Liver (tissue), 9 donors: Measurements from ENCODE around the gene GALK2. TPM values are rescaled to one million over a fixed set of nuclear protein-coding genes. Genes with fewer than 3 reads are reported as not detected.

Experiments used
- DNase-seq: peaks from one replicate; pipeline ENCODE4 v3.0.0-alpha.2; 2017; ENCODE audit warnings: low spot score
- H3K27ac ChIP-seq, 2 donors: one replicate each; pipeline ENCODE4 v1.7.0; 2013; ENCODE audit warnings: inconsistent platforms in 2 of 2, low read length in 2 of 2, control low read depth in 1 of 2, low read depth in 1 of 2, mild to moderate bottlenecking in 1 of 2
- H3K27me3 ChIP-seq, 4 donors: one replicate each; pipeline versions ENCODE4 v1.6.1 to v1.7.0; 2013; ENCODE audit warnings: low read length in 3 of 4, inconsistent platforms in 1 of 4, mild to moderate bottlenecking in 1 of 4, moderate library complexity in 1 of 4; ENCODE audit not compliant: control insufficient read depth in 4 of 4, insufficient read depth in 4 of 4
- H3K36me3 ChIP-seq, 4 donors: one replicate each; pipeline versions ENCODE4 v1.6.1 to v1.7.0; 2013; ENCODE audit warnings: low read length in 3 of 4, mild to moderate bottlenecking in 3 of 4, low read depth in 1 of 4, moderate library complexity in 1 of 4; ENCODE audit not compliant: control insufficient read depth in 4 of 4, insufficient read depth in 3 of 4
- H3K4me1 ChIP-seq, 4 donors: one replicate each; pipeline versions ENCODE4 v1.6.1 to v1.7.0; 2013; ENCODE audit warnings: low read length in 3 of 4, mild to moderate bottlenecking in 3 of 4, moderate library complexity in 1 of 4; ENCODE audit not compliant: control insufficient read depth in 4 of 4, insufficient read depth in 4 of 4
- H3K4me3 ChIP-seq, 3 donors: one replicate each; pipeline versions ENCODE4 v1.6.1 to v1.7.0; 2013; ENCODE audit warnings: low read length in 3 of 3, control low read depth in 1 of 3, low read depth in 1 of 3, mild to moderate bottlenecking in 1 of 3
- H3K9ac ChIP-seq, 2 donors: one replicate each; pipeline ENCODE4 v1.7.0; 2013; ENCODE audit warnings: low read length in 2 of 2, mild to moderate bottlenecking in 2 of 2, moderate library complexity in 2 of 2, control low read depth in 1 of 2, low read depth in 1 of 2
- H3K9me3 ChIP-seq, 4 donors: one replicate each; pipeline versions ENCODE4 v1.6.1 to v1.7.0; 2013; ENCODE audit warnings: low read length in 3 of 4; ENCODE audit not compliant: control insufficient read depth in 4 of 4
- ATF3 ChIP-seq: IDR thresholded peaks from 2 replicates; pipeline ENCODE4 v1.6.1; 2016; ENCODE audit warnings: antibody characterized with exemption
- CTCF ChIP-seq: fragments of 150-350 bp; IDR thresholded peaks from 2 replicates; pipeline ENCODE4 v1.5.1; 2017; ENCODE audit warnings: improper control_type of control experiment, low read depth, low read length; ENCODE audit not compliant: missing input control
- FOXA1 ChIP-seq: IDR thresholded peaks from 2 replicates; pipeline ENCODE4 v1.6.1; 2016; ENCODE audit warnings: antibody characterized with exemption
- FOXA2 ChIP-seq: IDR thresholded peaks from 2 replicates; pipeline ENCODE4 v1.6.1; 2016; ENCODE audit warnings: antibody characterized with exemption
- GABPA ChIP-seq, 2 donors: IDR thresholded peaks in 1 of 2; conservative IDR thresholded peaks in 1 of 2; 2 replicates each; pipeline ENCODE4 v1.6.1; 2016; ENCODE audit warnings: antibody characterized with exemption in 2 of 2, mild to moderate bottlenecking in 1 of 2, moderate library complexity in 1 of 2
- HNF4A ChIP-seq, 2 donors: conservative IDR thresholded peaks; 2 replicates each; pipeline ENCODE4 v1.6.1; 2016; ENCODE audit warnings: antibody characterized with exemption in 2 of 2, mild to moderate bottlenecking in 2 of 2
- HNF4G ChIP-seq: IDR thresholded peaks from 2 replicates; pipeline ENCODE4 v1.6.1; 2016; ENCODE audit warnings: antibody characterized with exemption
- JUND ChIP-seq, 2 donors: IDR thresholded peaks; 2 replicates each; pipeline ENCODE4 v1.6.1; 2016; ENCODE audit warnings: antibody characterized with exemption in 2 of 2
- NR2F2 ChIP-seq: IDR thresholded peaks from 2 replicates; pipeline ENCODE4 v1.6.1; 2016; ENCODE audit warnings: antibody characterized with exemption
- REST ChIP-seq: IDR thresholded peaks from 2 replicates; pipeline ENCODE4 v1.6.1; 2016; ENCODE audit warnings: antibody characterized with exemption, mild to moderate bottlenecking
- SP1 ChIP-seq: IDR thresholded peaks from 2 replicates; pipeline ENCODE4 v1.6.1; 2018; ENCODE audit warnings: antibody characterized with exemption, mild to moderate bottlenecking
- TAF1 ChIP-seq: conservative IDR thresholded peaks from 2 replicates; pipeline ENCODE4 v1.6.1; 2016; ENCODE audit warnings: antibody characterized with exemption, mild to moderate bottlenecking
- YY1 ChIP-seq: IDR thresholded peaks from 2 replicates; pipeline ENCODE4 v1.6.1; 2016; ENCODE audit warnings: antibody characterized with exemption, mild to moderate bottlenecking
- WGBS: extraction: QIAGEN DNeasy Blood & Tissue Kit; methylation state at CpG from one replicate; pipeline ENCODE4 v1.1.7; 2013; 5-methylcytosine and 5-hydroxymethylcytosine counted together
- polyA plus RNA-seq, 2 donors: library from polyadenylated mRNA; stranded (reverse) in 1 of 2; unstranded in 1 of 2; fragments of 200-250 nt in 1 of 2; fragments of >200 nt in 1 of 2; fragmentation: Nextera tagmentation in 1 of 2; extraction: Ambion mirVana in 1 of 2; gene quantifications; one replicate each; pipeline versions ENCODE4 v1.2.1 to v1.2.3, GENCODE V29; 2013 to 2015
- total RNA-seq, 2 donors: library from RNA; depleted of rRNA; stranded (reverse); fragments of >200 nt; gene quantifications; one replicate each; pipeline ENCODE4 v1.2.3, GENCODE V29; 2014
- TF ChIP-seq, protein P1 (sequence below): IDR thresholded peaks from 2 replicates; pipeline ENCODE4 v1.6.1; 2016; ENCODE audit warnings: antibody characterized with exemption
- TF ChIP-seq, protein P2 (sequence below): IDR thresholded peaks from 2 replicates; pipeline ENCODE4 v1.6.1; 2016; ENCODE audit warnings: antibody characterized with exemption
- donor health status: healthy.
- donor health status: healthy.
- donor health status: healthy.
- donor health status: healthy.
- donor health status: healthy.

The GALK2 gene
- total and polyA plus RNA-seq, 4 donors: 18.1 to 57.0 (median 24.5) TPM

DNA sequence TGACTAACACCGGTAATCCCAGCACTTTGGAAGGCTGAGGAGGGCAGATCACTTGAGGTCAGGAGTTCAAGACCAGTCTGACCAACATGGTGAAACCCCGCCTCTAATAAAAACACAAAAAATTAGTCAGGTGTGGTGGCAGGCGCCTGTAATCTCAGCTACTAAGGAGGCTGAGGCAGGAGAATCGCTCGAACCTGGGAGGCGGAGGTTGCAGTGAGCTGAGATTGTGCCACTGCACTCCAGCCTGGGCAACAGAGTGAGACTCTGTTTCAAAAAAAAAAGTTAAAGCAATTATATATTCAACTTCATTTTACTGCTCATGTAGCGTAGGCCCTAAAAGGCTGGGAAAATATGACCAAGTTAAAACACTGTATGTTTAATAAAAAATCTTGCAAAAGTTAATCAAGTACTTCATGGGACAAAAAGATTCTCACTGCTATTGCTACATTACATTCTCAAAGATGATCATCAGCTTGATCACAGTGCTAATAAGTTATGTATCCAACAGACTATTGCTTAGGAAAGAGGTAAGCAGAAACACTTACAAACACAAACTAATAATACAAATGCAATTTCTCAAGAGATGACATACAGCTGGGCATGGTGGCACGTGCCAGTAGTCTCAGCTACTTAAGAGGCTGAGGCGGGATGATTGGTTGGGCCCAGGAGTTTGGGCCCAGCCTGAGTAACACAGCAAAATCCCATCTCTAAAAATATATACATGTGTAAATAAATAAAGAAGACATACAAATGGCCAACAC is 17.3 kb upstream of the GALK2 start:
- H3K27ac ChIP-seq: no peak overlapping the region
- no peaks in the 10 kb centered on the region for H3K36me3 ChIP-seq
- no peak for TF ChIP-seq CTCF
- no peak for TF ChIP-seq FOXA2
- no peak for TF ChIP-seq ATF3
- DNase-seq: no peak
- no peak overlapping the region for H3K9ac ChIP-seq
- 94% methylated on average over 9 of the region's 9 CpGs for WGBS
- H3K4me1 ChIP-seq: peaks cover 3 to 30% (median 24%) of the 10 kb centered on the region in 4 donors
- H3K9me3 ChIP-seq: no peaks in the 10 kb centered on the region
- no peak overlapping the region for H3K4me3 ChIP-seq
- no peaks in the 10 kb centered on the region for H3K27me3 ChIP-seq

GRCh38 chr15:49154359-49154758 is 15.7 kb upstream of the GALK2 start:
- DNase-seq: no peak
- WGBS: 21% methylated on average over 8 of the region's 8 CpGs
- peak overlapping the region in 1 of 2 donors; percentile 82 for H3K27ac ChIP-seq
- no peak for TF ChIP-seq HNF4G
- TF ChIP-seq, protein P1, sequence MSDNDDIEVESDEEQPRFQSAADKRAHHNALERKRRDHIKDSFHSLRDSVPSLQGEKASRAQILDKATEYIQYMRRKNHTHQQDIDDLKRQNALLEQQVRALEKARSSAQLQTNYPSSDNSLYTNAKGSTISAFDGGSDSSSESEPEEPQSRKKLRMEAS: no peak
- TF ChIP-seq CTCF: no peak
- no peak for TF ChIP-seq TAF1
- no peak for TF ChIP-seq ATF3
- H3K9ac ChIP-seq: peak overlapping the region; percentile 81 to 84
- H3K27me3 ChIP-seq: no peaks in the 10 kb centered on the region
- H3K36me3 ChIP-seq: no peaks in the 10 kb centered on the region
- H3K4me1 ChIP-seq: peaks cover 3 to 23% (median 22%) of the 10 kb centered on the region in 4 donors
- peak overlapping the region; percentile 75 to 100 (median 89) for H3K4me3 ChIP-seq
- no peaks in the 10 kb centered on the region for H3K9me3 ChIP-seq

- peak overlapping the region; percentile 70 to 82 for H3K27ac ChIP-seq
- H3K9ac ChIP-seq: peak overlapping the region; percentile 81 to 84
- under 1% methylated on average over 7 of the region's 7 CpGs for WGBS
- no peak for DNase-seq
- no peaks in the 10 kb centered on the region for H3K9me3 ChIP-seq
- H3K27me3 ChIP-seq: no peaks in the 10 kb centered on the region
- peak overlapping the region; percentile 75 to 100 (median 89) for H3K4me3 ChIP-seq
- peaks cover 3 to 23% (median 22%) of the 10 kb centered on the region in 4 donors for H3K4me1 ChIP-seq
- H3K36me3 ChIP-seq: no peaks in the 10 kb centered on the region
- TF ChIP-seq TAF1: no peak
- TF ChIP-seq JUND (IDR thresholded peaks at IDR 0.05): no peak
- TF ChIP-seq FOXA1: no peak
- TF ChIP-seq REST: no peak
- no peak for TF ChIP-seq GABPA (IDR thresholded peaks at IDR 0.05 in 1 of 2, conservative IDR thresholded peaks at IDR 0.05 in 1 of 2)
- no peak for TF ChIP-seq HNF4A (conservative IDR thresholded peaks at IDR 0.05)
- no peak for TF ChIP-seq ATF3
- no peak for TF ChIP-seq NR2F2
- TF ChIP-seq YY1: no peak
- TF ChIP-seq SP1: no peak
- TF ChIP-seq, protein P2, sequence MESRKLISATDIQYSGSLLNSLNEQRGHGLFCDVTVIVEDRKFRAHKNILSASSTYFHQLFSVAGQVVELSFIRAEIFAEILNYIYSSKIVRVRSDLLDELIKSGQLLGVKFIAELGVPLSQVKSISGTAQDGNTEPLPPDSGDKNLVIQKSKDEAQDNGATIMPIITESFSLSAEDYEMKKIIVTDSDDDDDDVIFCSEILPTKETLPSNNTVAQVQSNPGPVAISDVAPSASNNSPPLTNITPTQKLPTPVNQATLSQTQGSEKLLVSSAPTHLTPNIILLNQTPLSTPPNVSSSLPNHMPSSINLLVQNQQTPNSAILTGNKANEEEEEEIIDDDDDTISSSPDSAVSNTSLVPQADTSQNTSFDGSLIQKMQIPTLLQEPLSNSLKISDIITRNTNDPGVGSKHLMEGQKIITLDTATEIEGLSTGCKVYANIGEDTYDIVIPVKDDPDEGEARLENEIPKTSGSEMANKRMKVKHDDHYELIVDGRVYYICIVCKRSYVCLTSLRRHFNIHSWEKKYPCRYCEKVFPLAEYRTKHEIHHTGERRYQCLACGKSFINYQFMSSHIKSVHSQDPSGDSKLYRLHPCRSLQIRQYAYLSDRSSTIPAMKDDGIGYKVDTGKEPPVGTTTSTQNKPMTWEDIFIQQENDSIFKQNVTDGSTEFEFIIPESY: no peak
- TF ChIP-seq FOXA2: no peak
Observed at GRCh38 chr15:49154799-49155109, 15.3 kb upstream of the GALK2 start.
